Skeletal muscle satellite cell (primary cell): ENCODE results near the gene EFCAB14.

Experiments
- H3K27me3 ChIP-seq: 2 replicates; pipeline ENCODE4 v1.7.0; 2013; ENCODE audit warnings: low read length; ENCODE audit not compliant: control insufficient read depth, insufficient read depth
- H3K36me3 ChIP-seq: 2 replicates; pipeline ENCODE4 v1.7.0; 2013; ENCODE audit warnings: mild to moderate bottlenecking, control low read depth, low read length; ENCODE audit not compliant: insufficient read depth
- H3K4me1 ChIP-seq: 2 replicates; pipeline ENCODE4 v1.7.0; 2013; ENCODE audit warnings: low read length; ENCODE audit not compliant: control insufficient read depth, insufficient read depth
- H3K4me2 ChIP-seq: 2 replicates; pipeline ENCODE4 v1.7.0; 2013; ENCODE audit warnings: mild to moderate bottlenecking, low read length
- H3K4me3 ChIP-seq: 2 replicates; pipeline ENCODE4 v1.7.0; 2013; ENCODE audit warnings: low read length
- H3K9ac ChIP-seq: 2 replicates; pipeline ENCODE4 v1.7.0; 2013; ENCODE audit warnings: mild to moderate bottlenecking, low read depth, low read length, moderate library complexity
- H3K9me3 ChIP-seq: replicated peaks from 2 replicates; pipeline ENCODE4 v1.7.0; 2013; ENCODE audit warnings: mild to moderate bottlenecking, control low read depth, low read length

Gene EFCAB14

DNA sequence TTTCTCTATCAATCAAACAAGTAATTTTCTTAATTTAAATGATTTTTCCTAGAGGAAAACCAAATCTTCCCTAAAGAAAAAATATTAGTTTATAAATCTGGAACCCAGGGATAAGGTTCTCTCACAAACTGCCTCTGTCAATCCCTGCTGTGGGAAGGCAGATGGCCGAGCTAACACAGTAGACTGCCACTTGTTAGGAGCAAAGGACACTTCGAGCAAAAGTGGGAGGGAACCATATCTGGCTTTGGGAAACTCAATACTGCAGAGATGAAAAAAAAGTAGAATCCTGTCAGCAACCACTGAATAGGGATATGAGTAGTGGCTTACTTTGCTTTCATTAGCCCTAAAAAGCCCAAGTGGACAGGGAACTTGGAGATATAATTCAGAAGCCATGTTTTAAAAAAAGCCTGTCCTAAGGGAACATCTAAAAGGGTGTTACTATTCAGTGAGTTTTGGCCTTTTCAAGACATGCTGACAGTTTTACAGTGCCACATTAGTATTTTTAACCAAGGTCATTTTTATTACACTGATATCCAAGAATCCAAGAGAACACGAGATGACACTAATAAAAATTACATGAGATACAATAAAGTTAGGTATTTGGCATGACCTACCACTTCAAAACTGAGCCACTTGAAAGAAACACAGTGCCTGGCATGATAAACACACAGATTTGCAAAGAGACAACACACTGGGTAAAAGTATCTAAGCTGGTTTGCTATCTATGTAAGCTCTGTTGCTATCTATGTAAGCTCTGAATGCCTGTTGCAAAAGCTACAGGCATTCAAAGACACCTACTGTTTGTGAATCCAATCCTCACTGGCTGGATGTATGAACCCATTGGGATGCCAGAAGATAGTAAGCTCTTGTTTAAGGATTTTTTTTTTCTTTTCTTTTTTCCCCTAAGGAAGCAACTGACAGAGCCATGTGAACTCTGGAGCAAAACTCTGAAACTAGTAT lies 25.8 kb downstream of the EFCAB14 start:
- Histone ChIP-seq H3K27me3 (no peaks in the 10 kb centered on the region), H3K4me3 (no peak overlapping the region), H3K9me3 (no peaks in the 10 kb centered on the region), H3K4me1 (peaks cover 3% of the 10 kb centered on the region), H3K4me2 (no peak overlapping the region), H3K36me3 (peaks cover 61% of the 10 kb centered on the region), H3K9ac (no peak overlapping the region)

DNA sequence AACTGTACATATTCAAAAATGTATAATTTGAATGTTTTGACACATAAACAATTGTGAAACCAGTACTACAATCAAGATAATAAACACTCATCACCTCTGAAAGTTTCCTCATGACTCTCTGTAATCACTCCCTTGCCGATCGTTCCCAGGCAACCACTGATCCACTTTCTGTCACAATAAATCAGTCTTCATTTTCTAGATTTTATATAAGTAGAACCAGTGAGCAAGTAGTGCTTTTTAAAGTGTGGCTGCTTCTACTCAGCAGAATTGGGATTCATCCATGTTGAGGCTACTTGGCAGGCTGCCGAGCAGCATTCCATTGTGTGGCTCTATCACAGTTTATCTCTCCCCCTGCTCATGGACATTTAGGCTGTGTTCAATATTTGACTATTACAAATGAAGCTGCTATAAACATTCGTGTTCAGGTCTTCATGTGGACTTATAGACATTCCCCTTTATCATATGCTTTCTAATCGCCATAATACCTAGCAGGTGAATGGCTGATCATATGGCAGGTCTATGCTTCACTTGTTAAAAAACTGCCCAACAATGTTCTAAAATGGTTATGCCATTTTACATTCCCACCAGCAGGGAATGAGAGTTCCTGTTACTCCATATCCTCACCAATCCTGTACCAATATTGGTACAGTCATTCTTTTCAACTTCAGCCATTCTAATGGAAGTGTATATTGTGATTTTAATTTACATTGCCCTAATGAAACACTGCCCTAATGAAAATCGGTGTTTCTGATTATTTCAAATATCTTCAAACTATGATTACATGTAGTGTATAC lies 26.7 kb downstream of the EFCAB14 start:
- peaks cover 70% of the 10 kb centered on the region for H3K36me3 ChIP-seq

DNA sequence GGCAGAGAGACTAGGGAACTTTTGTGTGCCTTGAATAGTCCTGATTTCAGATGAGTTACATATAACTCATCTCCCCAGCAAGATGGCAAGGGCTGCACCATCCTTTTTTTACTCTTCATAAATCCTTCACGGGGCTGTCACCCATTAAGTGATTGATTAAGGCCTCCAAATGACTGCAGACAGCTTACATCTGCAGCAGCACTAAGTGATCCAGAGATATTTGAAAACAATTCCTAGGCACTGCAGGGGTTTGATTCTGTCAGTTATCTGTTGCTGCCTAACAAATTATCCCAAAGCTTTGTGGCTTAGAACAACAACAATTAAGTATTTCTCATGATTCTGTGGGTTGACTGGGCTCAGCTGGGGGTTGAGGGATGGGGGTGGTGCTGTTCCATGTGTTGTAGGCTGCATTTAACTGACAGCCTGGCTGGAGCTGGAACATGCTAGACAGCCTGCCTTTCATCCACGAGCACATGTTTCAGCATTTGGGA lies 27.9 kb downstream of the EFCAB14 start:
- H3K9me3 ChIP-seq = no peaks in the 10 kb centered on the region
- no peak overlapping the region for H3K4me3 ChIP-seq
- no peak overlapping the region for H3K9ac ChIP-seq
- no peaks in the 10 kb centered on the region for H3K27me3 ChIP-seq
- peaks cover 9% of the 10 kb centered on the region for H3K4me1 ChIP-seq
- H3K36me3 ChIP-seq = peaks cover 74% of the 10 kb centered on the region
- H3K4me2 ChIP-seq = no peak overlapping the region

More for the DNA sequence above, 26.7 kb downstream of the EFCAB14 start:
- H3K4me1 ChIP-seq = peaks cover 8% of the 10 kb centered on the region
- H3K4me2 ChIP-seq = no peak overlapping the region
- H3K9ac ChIP-seq = no peak overlapping the region
- no peaks in the 10 kb centered on the region for H3K27me3 ChIP-seq
- no peaks in the 10 kb centered on the region for H3K9me3 ChIP-seq
- H3K4me3 ChIP-seq = no peak overlapping the region

DNA sequence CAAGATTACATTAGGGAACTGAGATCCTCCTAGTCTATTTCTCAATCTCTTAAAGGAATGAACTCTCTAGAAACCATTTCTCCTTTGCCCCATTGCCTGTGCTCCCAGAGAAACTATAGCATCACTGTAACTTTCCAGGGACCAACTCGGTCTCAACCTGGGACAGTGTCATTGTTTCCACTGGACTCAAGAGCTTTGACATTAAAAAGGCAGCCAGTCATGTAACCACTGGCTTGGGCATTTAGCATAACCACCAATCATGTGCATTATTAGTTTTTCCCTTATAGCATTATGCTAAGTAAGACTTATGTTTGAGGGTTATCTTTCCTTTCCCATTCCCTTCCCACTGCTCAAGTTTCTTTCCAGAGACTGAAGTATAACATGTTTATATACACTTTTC lies 29.0 kb downstream of the EFCAB14 start:
- H3K9me3 ChIP-seq = no peaks in the 10 kb centered on the region
- no peaks in the 10 kb centered on the region for H3K27me3 ChIP-seq
- no peak overlapping the region for H3K9ac ChIP-seq
- no peak overlapping the region for H3K4me2 ChIP-seq
- peaks cover 9% of the 10 kb centered on the region for H3K4me1 ChIP-seq
- H3K36me3 ChIP-seq = peaks cover 74% of the 10 kb centered on the region
- no peak overlapping the region for H3K4me3 ChIP-seq

DNA sequence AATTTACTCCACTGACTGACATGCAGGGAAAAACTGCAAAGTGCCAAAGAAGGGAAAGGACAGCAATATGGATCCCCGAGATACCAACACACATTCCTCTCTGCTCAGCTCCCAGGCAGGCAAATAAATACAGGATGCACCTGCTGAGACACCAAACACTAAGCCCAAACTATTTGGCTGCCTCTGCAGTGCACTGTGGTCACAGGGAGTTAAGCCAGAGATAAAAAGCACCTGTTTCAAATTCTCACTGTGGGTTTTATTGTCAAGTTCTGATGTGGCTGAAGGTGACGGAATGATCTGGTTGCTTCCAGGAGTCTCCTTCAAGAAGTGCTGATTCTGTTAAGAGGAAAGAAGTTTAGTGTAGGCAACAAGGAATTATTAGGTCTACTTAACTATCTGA lies 29.6 kb downstream of the EFCAB14 start:
- Histone ChIP-seq H3K27me3 (no peaks in the 10 kb centered on the region), H3K9me3 (no peaks in the 10 kb centered on the region), H3K36me3 (peaks cover 79% of the 10 kb centered on the region), H3K4me3 (no peak overlapping the region), H3K9ac (no peak overlapping the region), H3K4me1 (peaks cover 9% of the 10 kb centered on the region), H3K4me2 (no peak overlapping the region)

DNA sequence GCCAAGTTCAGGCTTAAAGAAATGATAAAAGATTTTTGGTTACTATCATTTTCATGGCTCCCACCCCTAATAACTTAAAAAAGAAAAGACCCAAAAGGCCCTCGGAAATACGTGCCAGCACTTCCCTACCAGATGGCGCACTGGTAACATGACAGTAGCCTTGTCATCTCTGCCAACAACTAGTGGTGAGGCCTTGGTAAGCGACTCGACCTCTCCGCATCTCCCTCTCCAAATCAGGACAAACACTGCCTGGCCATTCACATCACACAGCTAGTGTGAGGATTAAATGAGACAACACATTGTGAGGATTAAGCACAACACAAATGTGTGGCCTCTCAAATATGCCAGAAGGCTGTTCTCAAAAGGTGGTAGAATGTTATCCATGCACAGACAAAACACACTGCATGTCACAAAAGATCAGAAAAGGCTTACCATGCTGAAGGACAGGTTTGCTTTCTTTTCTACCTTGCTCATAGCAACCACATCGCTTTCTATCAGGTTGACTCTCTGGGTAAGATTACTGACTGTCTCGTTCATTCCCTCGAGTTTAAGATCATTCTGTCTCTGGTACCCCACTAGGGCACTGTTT lies 30.9 kb downstream of the EFCAB14 start:
- Histone ChIP-seq H3K27me3 (no peaks in the 10 kb centered on the region), H3K4me1 (peaks cover 9% of the 10 kb centered on the region), H3K36me3 (peaks cover 92% of the 10 kb centered on the region), H3K4me2 (no peak overlapping the region), H3K9me3 (no peaks in the 10 kb centered on the region), H3K9ac (no peak overlapping the region), H3K4me3 (no peak overlapping the region)

DNA sequence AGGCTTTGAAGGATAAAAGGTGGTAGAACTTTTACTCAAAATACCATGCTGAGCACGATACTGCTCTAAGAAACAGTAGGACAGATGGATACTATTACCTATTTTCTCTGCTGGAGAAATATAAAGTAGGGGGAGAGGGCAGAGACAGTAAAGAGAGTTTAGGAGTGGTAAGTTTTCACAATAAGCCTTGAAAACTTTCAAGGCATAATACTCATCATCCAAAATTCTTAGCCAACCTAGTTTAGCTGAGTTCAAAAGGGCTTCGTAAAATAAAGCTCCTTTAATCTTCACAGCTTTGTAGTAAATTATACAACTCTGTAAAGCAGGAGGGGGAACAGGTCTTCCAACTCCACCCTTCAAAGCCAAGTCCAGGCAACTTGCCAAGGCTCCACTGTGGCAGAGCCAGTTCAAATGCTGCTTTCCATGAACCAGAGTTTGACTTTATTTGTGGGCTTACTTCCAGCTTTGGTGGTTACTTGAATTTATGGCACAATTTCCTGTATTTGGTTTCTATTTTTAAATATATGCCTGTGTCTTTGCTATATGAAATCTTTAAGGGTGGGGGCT lies 31.7 kb downstream of the EFCAB14 start:
- Histone ChIP-seq H3K4me1 (peaks cover 9% of the 10 kb centered on the region), H3K4me3 (no peak overlapping the region), H3K27me3 (no peaks in the 10 kb centered on the region), H3K36me3 (peaks cover 97% of the 10 kb centered on the region), H3K9me3 (no peaks in the 10 kb centered on the region), H3K9ac (no peak overlapping the region), H3K4me2 (no peak overlapping the region)

DNA sequence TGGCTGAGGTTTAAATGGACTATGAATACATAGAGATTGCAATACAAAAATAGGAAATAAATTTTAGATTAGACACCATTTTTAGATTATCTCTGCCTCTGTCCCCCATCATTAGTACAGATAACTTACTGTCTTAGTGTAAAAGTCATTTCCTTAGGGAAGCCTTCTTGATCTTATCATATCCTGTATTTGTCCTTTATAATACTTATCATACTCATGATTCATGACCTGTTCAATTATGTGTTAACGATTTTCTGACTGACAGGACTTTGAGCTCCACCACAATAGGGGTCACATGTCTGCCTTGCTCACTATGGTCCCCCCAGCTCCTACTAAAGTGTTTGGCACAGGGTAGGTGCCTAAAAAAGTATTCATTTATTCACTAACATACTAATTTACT lies 32.7 kb downstream of the EFCAB14 start:
- H3K4me2 ChIP-seq = no peak overlapping the region

DNA sequence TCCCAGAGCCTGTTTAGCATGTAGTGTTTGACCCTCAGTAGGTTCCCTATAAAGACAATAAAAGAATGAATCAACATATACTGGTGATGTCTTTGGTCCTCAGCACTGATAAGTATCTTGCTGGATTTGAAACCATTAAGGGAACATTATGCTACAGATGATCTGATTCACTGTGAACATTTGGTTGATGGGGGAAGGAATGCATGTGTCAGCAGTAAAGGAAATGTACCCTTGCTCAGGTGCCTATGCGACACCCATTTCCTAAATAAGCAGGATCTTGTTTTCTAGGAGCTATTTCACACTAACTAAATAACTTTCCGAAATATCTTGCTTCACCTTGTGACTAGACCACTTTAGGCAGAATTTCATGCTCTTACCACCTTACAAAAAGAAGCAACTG lies 34.2 kb downstream of the EFCAB14 start:
- Histone ChIP-seq H3K27me3 (no peaks in the 10 kb centered on the region), H3K9ac (no peak overlapping the region), H3K9me3 (no peaks in the 10 kb centered on the region), H3K36me3 (peaks cover 86% of the 10 kb centered on the region), H3K4me3 (no peak overlapping the region), H3K4me1 (peaks cover 9% of the 10 kb centered on the region), H3K4me2 (no peak overlapping the region)

More for the DNA sequence above, 32.7 kb downstream of the EFCAB14 start:
- H3K27me3 ChIP-seq = no peaks in the 10 kb centered on the region
- no peak overlapping the region for H3K9ac ChIP-seq
- H3K9me3 ChIP-seq = no peaks in the 10 kb centered on the region
- peaks cover 9% of the 10 kb centered on the region for H3K4me1 ChIP-seq
- no peak overlapping the region for H3K4me3 ChIP-seq
- H3K36me3 ChIP-seq = peaks cover 92% of the 10 kb centered on the region

DNA sequence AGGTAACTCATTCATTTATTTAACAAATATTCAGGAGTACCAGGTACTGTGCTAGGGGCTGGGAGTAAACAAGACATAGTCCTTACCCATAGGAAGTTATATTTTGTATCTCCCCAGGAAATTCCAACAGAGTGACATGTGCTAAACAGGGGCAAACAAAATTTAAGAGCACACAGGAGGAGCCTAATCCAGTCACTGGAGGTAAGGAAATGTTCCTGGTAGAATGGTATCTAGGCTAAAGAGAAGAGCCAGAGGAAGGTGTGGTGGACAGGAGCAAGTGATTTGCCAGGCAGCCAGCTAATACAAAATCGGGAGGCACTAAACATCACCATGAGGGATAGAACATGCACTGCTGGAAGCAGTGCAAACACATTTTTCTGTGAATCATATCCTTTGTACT lies 36.9 kb downstream of the EFCAB14 start:
- H3K27me3 ChIP-seq = no peaks in the 10 kb centered on the region
- no peaks in the 10 kb centered on the region for H3K9me3 ChIP-seq
- H3K9ac ChIP-seq = no peak overlapping the region
- H3K4me1 ChIP-seq = no peaks in the 10 kb centered on the region
- no peak overlapping the region for H3K4me3 ChIP-seq
- peaks cover 77% of the 10 kb centered on the region for H3K36me3 ChIP-seq
- no peak overlapping the region for H3K4me2 ChIP-seq
